GM15510 (cell line): ENCODE results near the gene CD7.

Experiments
- POLR2A ChIP-seq: IDR thresholded peaks from 3 replicates; pipeline ENCODE4 v1.6.1; 2011; ENCODE audit warnings: borderline replicate concordance; ENCODE audit not compliant: insufficient read length; ENCODE audit errors: extremely low read depth

The CD7 gene

GRCh38 chr17:82292251-82293154 is 24.9 kb downstream of the CD7 start:
- peak; percentile 89 for TF ChIP-seq POLR2A

- no peak for TF ChIP-seq POLR2A
Measured at GRCh38 chr17:82291582-82292250, 25.7 kb downstream of the CD7 start.

DNA sequence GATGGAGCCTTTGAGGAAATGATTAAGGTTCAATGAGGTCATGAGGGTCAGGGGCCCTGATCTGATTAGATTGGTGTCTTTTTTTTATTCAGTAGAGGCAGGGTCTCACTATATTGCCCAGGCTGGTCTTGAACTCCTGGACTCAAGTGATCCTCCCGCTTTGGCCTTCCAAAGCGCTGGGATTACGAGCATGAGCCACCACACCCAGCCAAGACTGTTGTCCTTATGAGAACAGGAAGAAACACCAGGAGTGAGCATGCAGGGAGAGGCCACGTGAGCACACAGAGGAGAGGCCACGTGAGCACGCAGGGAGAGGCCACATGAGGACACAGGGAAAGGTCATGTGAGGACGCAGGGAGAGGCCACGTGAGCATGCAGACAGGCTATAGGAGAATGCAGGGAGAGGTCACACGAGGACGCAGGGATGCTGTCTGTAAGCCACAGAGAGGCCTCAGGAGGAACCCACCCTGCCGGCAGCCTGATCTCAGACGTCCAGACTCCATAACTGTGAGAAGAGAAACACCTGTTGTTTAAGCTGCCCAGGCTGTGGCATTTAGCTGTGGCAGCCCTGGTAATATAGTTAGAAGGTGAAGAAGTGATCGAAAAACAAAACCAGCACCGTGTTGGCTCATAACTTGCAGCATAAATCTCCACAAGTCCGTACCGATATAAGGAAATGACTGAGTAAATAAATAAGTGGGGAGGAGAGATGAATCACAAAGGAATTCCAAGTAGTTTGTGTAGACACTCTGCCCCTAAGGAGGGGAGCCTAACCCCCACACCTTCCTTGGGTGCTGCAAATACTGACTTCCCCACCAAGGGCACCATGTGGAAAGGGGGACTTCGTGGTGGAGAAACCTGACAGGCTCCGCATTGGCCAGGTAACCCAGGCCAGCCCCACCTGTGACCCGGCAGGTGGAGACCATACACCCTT is 29.3 kb downstream of the CD7 start:
- TF ChIP-seq POLR2A = no peak

- TF ChIP-seq POLR2A = no peak
Measured at GRCh38 chr17:82287013-82287867, 30.2 kb downstream of the CD7 start.

DNA sequence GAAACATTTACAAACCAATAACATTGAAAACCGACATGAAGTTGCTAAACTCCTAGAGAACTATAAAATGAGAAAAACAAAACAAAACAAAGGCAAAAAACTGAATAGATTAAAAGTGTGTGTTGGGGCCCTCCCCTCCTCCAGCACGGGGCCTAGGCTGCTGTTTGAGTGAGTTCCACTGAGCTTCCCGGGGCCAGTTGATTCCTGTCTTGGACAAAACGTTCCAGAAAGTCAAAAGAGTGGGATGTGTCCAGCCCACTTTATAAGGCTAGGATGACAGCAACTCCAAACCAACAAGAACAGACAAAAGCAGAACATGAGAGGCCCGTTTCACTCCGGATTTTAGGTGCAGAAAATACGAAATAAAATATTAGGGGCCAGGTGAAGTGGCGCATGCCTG is 32.3 kb downstream of the CD7 start:
- TF ChIP-seq POLR2A = no peak

DNA sequence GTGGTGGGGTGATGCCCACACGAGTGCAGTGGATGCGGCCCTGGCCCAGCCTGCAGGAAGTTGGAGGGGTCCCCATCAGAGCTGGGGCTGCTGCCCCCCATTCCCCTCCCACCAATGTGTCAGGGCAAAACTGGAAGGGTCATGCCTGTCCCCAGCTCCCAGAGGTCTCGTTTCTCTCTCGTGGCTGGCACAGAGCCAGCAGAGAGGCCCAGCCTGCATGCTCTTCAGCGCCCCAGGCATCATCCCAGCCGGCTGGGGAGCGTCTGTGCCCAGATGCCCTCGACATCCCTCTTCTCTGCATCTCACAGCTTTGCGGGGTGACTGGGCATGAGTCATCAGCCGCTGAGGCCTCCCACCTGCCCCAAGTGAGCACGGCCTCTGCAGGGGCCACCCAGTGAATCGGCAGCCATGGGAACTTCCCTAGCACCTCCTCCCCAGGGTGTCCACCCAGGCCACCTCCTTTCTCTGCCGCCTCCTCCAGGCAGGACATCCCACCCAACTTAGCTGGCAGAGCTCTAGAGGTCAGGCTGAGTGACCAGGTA is 34.1 kb downstream of the CD7 start:
- TF ChIP-seq POLR2A = no peak

GRCh38 chr17:82282239-82283207 is 34.9 kb downstream of the CD7 start:
- no peak for TF ChIP-seq POLR2A

- TF ChIP-seq POLR2A = no peak
Measured at GRCh38 chr17:82281502-82282238, 35.7 kb downstream of the CD7 start.

DNA sequence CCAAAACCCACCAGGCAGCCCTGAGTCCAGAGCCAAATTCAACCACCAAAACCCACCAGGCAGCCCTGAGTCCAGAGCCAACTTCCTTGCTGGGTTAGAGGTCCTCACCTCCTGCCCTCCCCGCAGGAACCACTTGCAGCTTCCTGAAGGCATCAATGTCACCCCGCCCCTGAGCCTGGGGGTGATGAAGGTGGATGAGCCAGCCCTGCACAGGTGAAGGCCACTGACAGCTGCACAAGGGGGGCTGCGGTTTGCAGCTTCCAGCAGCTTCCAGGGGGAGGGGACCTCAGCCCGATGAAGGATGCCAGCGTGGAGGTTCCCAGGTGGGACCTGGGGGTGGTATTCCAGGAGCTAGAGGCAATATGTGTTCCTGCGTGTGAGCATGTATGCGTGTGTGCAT is 36.3 kb downstream of the CD7 start:
- no peak for TF ChIP-seq POLR2A

DNA sequence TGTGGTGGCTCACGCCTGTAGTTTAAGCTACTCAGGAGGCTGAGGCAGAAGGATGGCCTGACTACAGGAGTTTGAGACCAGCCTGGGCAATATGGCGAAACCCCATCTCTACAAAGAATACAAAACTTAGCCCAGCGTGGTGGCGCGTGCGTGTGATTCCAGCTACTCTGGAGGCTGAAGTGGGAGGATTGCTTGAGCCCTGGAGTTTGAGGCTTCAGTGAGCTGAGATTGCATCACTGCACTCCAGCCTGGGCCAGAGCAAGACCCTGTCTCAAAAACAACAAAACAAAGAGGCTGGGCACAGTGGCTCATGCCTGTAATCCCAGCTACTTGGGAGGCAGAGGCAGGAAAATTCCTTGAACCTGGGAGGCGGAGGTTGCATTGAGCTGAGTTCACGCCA is 36.9 kb downstream of the CD7 start:
- TF ChIP-seq POLR2A = no peak

- no peak for TF ChIP-seq POLR2A
Measured at GRCh38 chr17:82278786-82279391, 38.5 kb downstream of the CD7 start.

DNA sequence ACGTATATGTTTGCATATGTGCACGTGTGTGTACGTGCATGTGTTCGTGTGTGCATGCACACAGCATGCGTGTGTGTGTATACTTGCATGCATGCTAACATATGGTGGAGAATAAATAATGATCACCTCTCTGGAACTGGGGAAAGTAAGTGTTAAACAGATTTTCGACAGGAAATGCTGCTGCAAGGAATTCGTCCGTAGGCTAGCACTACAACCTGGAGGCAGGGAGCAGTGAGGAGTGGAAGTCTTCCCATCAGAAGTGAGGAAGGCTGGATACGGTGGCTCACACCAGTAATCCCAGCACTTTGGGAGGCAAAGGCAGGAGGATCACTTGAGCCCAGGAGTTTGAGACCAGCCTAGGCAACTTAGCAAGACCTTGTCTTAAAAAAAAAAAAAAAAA is 39.1 kb downstream of the CD7 start:
- no peak for TF ChIP-seq POLR2A

GRCh38 chr17:82277851-82278250 is 39.6 kb downstream of the CD7 start:
- no peak for TF ChIP-seq POLR2A
